ENCODE data around the gene PIAS4.

The PIAS4 gene

DNA sequence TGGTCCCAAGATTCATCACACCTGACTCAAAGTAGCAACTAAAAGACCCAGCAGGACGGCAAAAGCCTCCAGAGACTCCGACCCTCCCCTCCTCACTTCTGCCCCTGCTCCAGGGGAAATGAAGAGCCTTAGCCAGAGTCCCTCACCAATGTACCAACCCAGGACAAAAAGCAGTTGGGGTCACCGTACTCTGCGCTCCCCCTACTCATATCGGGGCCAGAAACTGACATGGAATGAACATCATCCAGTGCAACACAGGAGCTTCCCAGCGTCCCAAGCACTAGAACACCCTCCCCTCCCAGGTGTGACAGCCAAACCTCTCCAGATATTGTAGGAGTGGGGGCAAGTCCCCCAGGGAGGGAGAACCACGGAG is 24.0 kb upstream of the PIAS4 start:
- Histone ChIP-seq H3K9me3 (ENCODE audit: control insufficient read depth in 5 of 5, low read length in 5 of 5) (no peaks in the 10 kb centered on the region), H3K27ac (ENCODE audit: low read depth, low read length) (peak overlapping the region; percentile 97), H3K9ac (ENCODE audit: low read length in 5 of 5) (peak overlapping the region; percentile 35 to 96 (median 93)), H3K27me3 (ENCODE audit: control insufficient read depth in 5 of 5, insufficient read depth in 4 of 5, low read length in 5 of 5) (no peaks in the 10 kb centered on the region), H3K36me3 (ENCODE audit: control insufficient read depth in 5 of 5, insufficient read depth in 5 of 5, low read length in 5 of 5) (peaks cover 0 to 58% (median 54%) of the 10 kb centered on the region in 5 donors), H3K4me1 (ENCODE audit: control insufficient read depth in 5 of 5, insufficient read depth in 5 of 5, low read length in 5 of 5) (peaks cover 17 to 57% (median 51%) of the 10 kb centered on the region in 5 donors), H3K4me3 (ENCODE audit: low read depth in 1 of 5, low read length in 5 of 5) (peak overlapping the region; percentile 26 to 98 (median 83))

DNA sequence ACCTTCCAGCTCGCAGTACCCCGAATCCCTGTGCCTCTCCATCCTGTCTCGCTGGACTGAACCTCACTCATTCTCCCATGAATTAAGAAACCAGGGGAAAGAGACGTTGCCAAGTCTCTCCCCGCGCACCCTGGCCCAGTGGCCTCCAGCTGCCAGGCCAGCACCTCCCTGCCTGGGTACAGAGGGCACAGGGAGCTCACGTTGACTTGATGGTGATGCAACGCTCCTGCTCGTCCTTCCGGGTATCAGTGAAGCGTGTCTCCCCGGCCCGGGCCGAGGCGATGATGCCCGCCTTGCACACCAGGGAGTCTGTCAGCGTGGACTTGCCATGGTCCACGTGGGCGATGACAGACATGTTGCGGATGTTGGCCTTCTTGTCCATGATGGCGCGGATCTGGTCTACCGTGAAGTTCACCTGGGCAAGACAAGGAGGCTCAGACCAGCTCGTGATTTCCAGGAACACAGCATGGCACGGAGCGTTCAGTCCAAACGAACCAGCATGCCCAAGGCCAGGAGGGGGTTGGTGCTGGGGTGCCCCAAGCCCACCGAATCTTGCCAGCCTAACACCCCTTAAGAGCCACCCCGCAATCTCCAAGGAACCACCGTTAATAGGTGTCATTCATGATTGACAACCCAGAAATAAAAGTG is 23.5 kb upstream of the PIAS4 start:
- H3K4me1 ChIP-seq (ENCODE audit: control insufficient read depth in 5 of 5, insufficient read depth in 5 of 5, low read length in 5 of 5): peaks cover 17 to 57% (median 51%) of the 10 kb centered on the region in 5 donors
- peak overlapping the region; percentile 81 to 98 (median 96) for H3K4me3 ChIP-seq (ENCODE audit: low read depth in 1 of 5, low read length in 5 of 5)
- peak overlapping the region; percentile 97 for H3K27ac ChIP-seq (ENCODE audit: low read depth, low read length)
- peaks cover 0 to 53% (median 52%) of the 10 kb centered on the region in 5 donors for H3K36me3 ChIP-seq (ENCODE audit: control insufficient read depth in 5 of 5, insufficient read depth in 5 of 5, low read length in 5 of 5)
- H3K9me3 ChIP-seq (ENCODE audit: control insufficient read depth in 5 of 5, low read length in 5 of 5): no peaks in the 10 kb centered on the region
- H3K9ac ChIP-seq (ENCODE audit: low read length in 5 of 5): peak overlapping the region; percentile 91 to 100 (median 93)
- no peaks in the 10 kb centered on the region for H3K27me3 ChIP-seq (ENCODE audit: control insufficient read depth in 5 of 5, insufficient read depth in 4 of 5, low read length in 5 of 5)

DNA sequence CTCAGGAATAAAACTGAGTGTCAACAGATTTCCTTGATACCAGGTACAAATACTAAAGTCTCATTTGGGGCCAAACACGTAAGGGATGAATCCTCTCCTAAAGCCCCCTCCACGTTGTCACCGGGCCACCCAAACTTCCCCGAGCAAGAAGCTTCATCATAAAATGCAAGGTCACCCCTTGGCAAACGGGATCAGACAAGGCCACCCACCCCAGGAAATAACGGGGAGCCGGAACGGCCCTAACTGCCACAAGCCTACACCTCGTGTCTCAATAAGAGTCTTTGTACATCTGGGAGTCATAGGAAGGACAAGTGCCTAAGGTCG is 23.0 kb upstream of the PIAS4 start:
- H3K36me3 ChIP-seq (ENCODE audit: control insufficient read depth in 5 of 5, insufficient read depth in 5 of 5, low read length in 5 of 5): peaks cover 0 to 48% (median 47%) of the 10 kb centered on the region in 5 donors
- H3K9me3 ChIP-seq (ENCODE audit: control insufficient read depth in 5 of 5, low read length in 5 of 5): no peaks in the 10 kb centered on the region
- peak overlapping the region; percentile 81 to 98 (median 96) for H3K4me3 ChIP-seq (ENCODE audit: low read depth in 1 of 5, low read length in 5 of 5)
- no peaks in the 10 kb centered on the region for H3K27me3 ChIP-seq (ENCODE audit: control insufficient read depth in 5 of 5, insufficient read depth in 4 of 5, low read length in 5 of 5)
- peaks cover 17 to 57% (median 51%) of the 10 kb centered on the region in 5 donors for H3K4me1 ChIP-seq (ENCODE audit: control insufficient read depth in 5 of 5, insufficient read depth in 5 of 5, low read length in 5 of 5)
- peak overlapping the region; percentile 97 for H3K27ac ChIP-seq (ENCODE audit: low read depth, low read length)
- H3K9ac ChIP-seq (ENCODE audit: low read length in 5 of 5): peak overlapping the region; percentile 91 to 100 (median 93)

DNA sequence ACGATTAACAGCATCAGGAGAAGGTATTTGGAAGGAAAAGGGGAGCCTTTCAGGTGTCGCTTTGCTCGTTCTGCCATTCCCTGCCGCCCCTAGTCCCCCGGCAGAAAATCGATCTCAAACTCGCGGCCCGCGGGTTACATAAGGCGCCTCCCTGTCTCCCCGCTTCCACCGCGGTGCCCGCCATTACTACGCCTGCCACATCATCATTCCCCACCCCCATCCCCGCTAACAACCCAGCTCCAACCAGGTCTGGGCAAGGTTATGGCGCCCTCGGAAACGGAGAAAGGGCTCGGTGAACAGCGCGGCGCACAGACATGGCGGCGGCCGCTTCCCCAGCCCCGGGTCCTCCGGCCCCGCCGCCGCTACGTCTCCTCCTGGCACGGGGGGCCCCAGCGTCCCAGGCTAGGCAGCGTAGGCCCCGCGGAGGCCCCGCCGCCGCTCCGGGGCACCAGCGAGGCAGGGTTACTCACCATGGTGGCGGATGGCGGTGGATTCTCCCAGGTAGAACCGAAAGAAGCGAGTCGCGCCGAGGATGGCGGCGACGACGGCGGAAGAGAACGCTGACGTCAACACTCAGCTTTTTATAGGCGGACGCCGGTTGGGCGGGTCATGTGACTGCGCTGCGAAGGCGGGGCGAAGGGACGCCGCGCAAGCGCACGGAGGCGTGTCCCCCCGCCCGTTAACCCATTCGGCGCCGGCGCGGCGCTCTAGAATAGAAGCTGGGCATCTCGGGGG is 22.5 kb upstream of the PIAS4 start, which contains the start of gene EEF2:
EEF2 (minus strand) TSS at position 556 of the 735 bp plus-strand sequence; CDS start at position 473, 83 bp downstream.
- Histone ChIP-seq H3K27ac (ENCODE audit: low read depth, low read length) (peak within 1 kb of the TSS; percentile 97), H3K27me3 (ENCODE audit: control insufficient read depth in 5 of 5, insufficient read depth in 4 of 5, low read length in 5 of 5) (no peaks in the 10 kb centered on the region), H3K9me3 (ENCODE audit: control insufficient read depth in 5 of 5, low read length in 5 of 5) (no peaks in the 10 kb centered on the region), H3K4me1 (ENCODE audit: control insufficient read depth in 5 of 5, insufficient read depth in 5 of 5, low read length in 5 of 5) (peaks cover 17 to 61% (median 56%) of the 10 kb centered on the region in 5 donors), H3K36me3 (ENCODE audit: control insufficient read depth in 5 of 5, insufficient read depth in 5 of 5, low read length in 5 of 5) (peaks cover 0 to 43% (median 42%) of the 10 kb centered on the region in 5 donors), H3K9ac (ENCODE audit: low read length in 5 of 5) (peak within 1 kb of the TSS; percentile 91 to 100 (median 93)), H3K4me3 (ENCODE audit: low read depth in 1 of 5, low read length in 5 of 5) (peak within 1 kb of the TSS; percentile 81 to 98 (median 96))

DNA sequence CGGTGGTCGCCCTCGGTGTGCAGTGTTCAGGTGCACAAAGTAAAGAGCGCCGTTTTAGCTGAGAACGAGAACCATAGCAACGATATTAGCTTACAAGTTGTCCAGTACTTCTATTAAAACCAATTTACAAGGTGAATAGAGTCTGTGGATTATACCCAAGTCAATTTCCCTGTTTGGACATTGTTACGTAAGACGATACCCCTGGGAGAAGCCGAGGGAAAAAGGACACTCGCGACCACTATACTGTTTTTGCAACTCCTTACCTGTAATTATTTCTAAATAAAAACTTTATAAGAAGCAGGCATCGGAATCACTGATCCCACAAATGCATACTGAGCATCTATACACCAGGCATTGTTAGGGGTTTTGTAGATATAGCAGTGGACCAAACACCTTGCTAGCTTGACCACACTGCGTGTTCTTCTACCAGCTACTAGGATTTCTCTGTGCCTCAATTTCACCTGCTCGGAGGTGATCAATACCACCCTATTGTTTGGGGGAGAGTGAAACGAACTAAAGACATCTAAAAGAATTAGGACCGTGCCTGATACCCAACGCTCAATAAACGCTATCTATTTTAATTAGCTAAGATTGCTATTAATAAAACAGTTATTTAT is 21.8 kb upstream of the PIAS4 start:
- peak overlapping the region; percentile 77 to 98 (median 83) for H3K4me3 ChIP-seq (ENCODE audit: low read depth in 1 of 5, low read length in 5 of 5)
- H3K9me3 ChIP-seq (ENCODE audit: control insufficient read depth in 5 of 5, low read length in 5 of 5): no peaks in the 10 kb centered on the region
- H3K27me3 ChIP-seq (ENCODE audit: control insufficient read depth in 5 of 5, insufficient read depth in 4 of 5, low read length in 5 of 5): no peaks in the 10 kb centered on the region
- H3K36me3 ChIP-seq (ENCODE audit: control insufficient read depth in 5 of 5, insufficient read depth in 5 of 5, low read length in 5 of 5): peaks cover 0 to 36% (median 35%) of the 10 kb centered on the region in 5 donors
- H3K9ac ChIP-seq (ENCODE audit: low read length in 5 of 5): peak overlapping the region in 3 of 5 donors; percentile 47 to 67 (median 67)
- peak overlapping the region; percentile 97 for H3K27ac ChIP-seq (ENCODE audit: low read depth, low read length)
- peaks cover 19 to 61% (median 57%) of the 10 kb centered on the region in 5 donors for H3K4me1 ChIP-seq (ENCODE audit: control insufficient read depth in 5 of 5, insufficient read depth in 5 of 5, low read length in 5 of 5)

DNA sequence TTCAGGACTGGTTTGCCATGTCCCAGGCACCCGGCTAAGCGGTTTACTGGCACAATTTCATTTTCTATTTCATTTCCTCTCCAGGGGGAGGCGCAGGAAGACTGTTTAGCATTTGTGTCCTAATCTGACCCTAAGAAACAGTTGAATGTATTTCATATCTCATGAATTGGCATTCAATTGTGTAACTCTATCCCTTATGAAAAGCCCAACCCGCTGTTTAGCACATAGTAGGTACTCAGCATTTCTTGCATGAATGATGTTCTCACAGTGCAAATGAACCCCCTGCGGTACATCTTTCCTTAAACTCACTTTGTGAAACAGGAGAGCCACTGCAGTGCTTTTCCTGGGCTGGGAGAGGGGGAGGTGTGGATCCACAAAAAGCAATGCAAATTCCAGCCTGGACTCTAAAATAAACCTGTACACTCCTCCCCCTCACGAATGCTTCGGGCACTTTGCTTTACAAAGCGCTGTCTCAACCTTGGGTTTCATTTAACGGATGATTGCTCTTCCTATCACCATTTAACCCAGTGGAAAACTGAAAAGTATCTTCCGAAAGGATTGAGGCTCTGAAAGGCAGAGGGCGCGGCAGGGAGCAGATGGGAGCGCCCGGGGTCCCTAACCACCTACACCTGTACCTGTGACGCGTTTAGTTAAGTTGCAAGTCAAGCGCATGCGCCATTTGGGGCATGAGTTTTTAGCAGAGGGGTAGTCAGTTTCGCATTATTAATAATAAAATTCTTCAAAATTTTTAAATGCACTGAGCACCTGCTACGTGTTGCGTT is 21.1 kb upstream of the PIAS4 start:
- peak overlapping the region; percentile 97 for H3K27ac ChIP-seq (ENCODE audit: low read depth, low read length)
- H3K4me3 ChIP-seq (ENCODE audit: low read depth in 1 of 5, low read length in 5 of 5): peak overlapping the region in 4 of 5 donors; percentile 77 to 98 (median 88)
- no peaks in the 10 kb centered on the region for H3K9me3 ChIP-seq (ENCODE audit: control insufficient read depth in 5 of 5, low read length in 5 of 5)
- H3K9ac ChIP-seq (ENCODE audit: low read length in 5 of 5): peak overlapping the region in 2 of 5 donors; percentile 47 to 67
- peaks cover 19 to 61% (median 57%) of the 10 kb centered on the region in 5 donors for H3K4me1 ChIP-seq (ENCODE audit: control insufficient read depth in 5 of 5, insufficient read depth in 5 of 5, low read length in 5 of 5)
- peaks cover 0 to 29% (median 28%) of the 10 kb centered on the region in 5 donors for H3K36me3 ChIP-seq (ENCODE audit: control insufficient read depth in 5 of 5, insufficient read depth in 5 of 5, low read length in 5 of 5)
- no peaks in the 10 kb centered on the region for H3K27me3 ChIP-seq (ENCODE audit: control insufficient read depth in 5 of 5, insufficient read depth in 4 of 5, low read length in 5 of 5)

DNA sequence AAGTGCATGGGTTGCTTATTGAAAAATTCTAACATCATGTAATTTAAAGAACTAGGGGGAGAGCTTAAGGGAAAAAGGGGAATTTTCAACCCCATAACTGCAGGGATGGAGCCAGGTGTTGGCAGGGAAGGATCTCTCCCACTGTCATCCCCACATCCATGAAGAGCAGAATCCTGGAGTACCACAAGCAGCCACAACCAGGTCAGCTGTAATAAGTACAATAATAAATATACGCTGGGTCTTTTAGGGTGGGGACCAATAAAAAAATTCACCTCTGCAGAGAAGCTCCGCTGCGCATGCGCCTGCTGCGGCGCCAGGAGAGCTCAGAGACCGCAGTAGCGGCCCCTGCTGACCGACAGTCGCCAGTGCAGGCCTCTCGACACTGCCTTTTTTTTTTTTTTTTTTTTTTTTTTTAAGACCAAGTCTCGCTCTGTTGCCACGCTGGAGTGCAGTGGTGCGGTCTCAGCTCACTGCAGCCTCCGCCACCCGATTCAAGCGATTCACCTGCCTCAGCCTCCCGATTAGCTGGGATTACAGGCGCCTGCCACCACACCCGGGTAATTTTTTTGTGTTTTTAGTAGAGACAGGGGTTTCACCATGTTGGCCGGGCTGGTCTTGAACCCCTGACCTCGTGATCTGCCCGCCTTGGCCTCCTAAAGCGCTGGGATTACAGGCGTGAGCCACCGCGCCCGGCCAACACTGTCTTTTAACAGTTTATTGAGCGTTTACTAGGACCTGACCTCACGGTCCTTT is 19.7 kb upstream of the PIAS4 start:
- H3K36me3 ChIP-seq (ENCODE audit: control insufficient read depth in 5 of 5, insufficient read depth in 5 of 5, low read length in 5 of 5): peaks cover 0 to 16% (median 15%) of the 10 kb centered on the region in 5 donors
- peak overlapping the region in 3 of 5 donors; percentile 22 to 35 (median 22) for H3K4me3 ChIP-seq (ENCODE audit: low read depth in 1 of 5, low read length in 5 of 5)
- H3K9ac ChIP-seq (ENCODE audit: low read length in 5 of 5): no peak overlapping the region
- no peaks in the 10 kb centered on the region for H3K9me3 ChIP-seq (ENCODE audit: control insufficient read depth in 5 of 5, low read length in 5 of 5)
- H3K27me3 ChIP-seq (ENCODE audit: control insufficient read depth in 5 of 5, insufficient read depth in 4 of 5, low read length in 5 of 5): no peaks in the 10 kb centered on the region
- peaks cover 19 to 53% (median 50%) of the 10 kb centered on the region in 5 donors for H3K4me1 ChIP-seq (ENCODE audit: control insufficient read depth in 5 of 5, insufficient read depth in 5 of 5, low read length in 5 of 5)
- no peak overlapping the region for H3K27ac ChIP-seq (ENCODE audit: low read depth, low read length)

DNA sequence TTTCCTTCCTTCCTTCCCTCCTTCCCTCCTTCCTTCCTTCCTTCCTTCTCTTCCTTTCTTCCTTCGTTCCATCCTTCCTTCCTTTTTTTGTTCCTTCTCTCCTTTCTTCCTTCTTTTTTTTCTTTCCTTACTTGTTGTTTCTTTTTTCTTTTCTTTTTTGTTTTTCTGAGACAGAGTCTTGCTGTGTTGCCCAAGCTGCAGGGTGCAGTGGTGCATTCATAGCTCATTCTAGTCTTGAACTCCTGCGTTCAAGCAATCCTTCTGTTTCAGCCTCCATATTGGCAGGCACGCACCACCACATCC is 16.8 kb upstream of the PIAS4 start:
- Histone ChIP-seq H3K27me3 (ENCODE audit: control insufficient read depth in 5 of 5, insufficient read depth in 4 of 5, low read length in 5 of 5) (no peaks in the 10 kb centered on the region), H3K27ac (ENCODE audit: low read depth, low read length) (no peak overlapping the region), H3K9ac (ENCODE audit: low read length in 5 of 5) (no peak overlapping the region), H3K4me3 (ENCODE audit: low read depth in 1 of 5, low read length in 5 of 5) (no peak overlapping the region), H3K9me3 (ENCODE audit: control insufficient read depth in 5 of 5, low read length in 5 of 5) (no peaks in the 10 kb centered on the region), H3K4me1 (ENCODE audit: control insufficient read depth in 5 of 5, insufficient read depth in 5 of 5, low read length in 5 of 5) (peaks cover 10 to 31% (median 27%) of the 10 kb centered on the region in 5 donors), H3K36me3 (ENCODE audit: control insufficient read depth in 5 of 5, insufficient read depth in 5 of 5, low read length in 5 of 5) (no peaks in the 10 kb centered on the region)

DNA sequence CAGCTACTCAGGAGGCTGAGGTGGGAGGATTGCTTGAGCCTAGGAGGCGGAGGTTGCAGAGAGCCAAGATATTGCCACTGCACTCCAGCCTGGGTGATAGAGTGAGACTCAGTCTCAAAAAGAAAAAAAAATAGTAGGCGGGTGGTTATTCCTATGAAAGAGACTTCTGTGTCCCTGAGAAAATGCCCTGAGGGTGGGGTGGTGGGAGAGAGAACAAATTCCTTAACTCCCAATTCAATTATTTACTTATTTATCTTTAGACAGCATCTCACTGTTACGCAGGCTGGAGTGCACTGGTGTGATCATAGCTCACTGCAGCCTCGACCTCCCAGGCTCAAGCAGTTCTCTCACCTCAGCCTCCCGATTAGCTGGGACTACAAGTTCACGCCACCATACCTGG is 11.9 kb upstream of the PIAS4 start:
- H3K36me3 ChIP-seq (ENCODE audit: control insufficient read depth in 5 of 5, insufficient read depth in 5 of 5, low read length in 5 of 5): no peaks in the 10 kb centered on the region
- H3K9ac ChIP-seq (ENCODE audit: low read length in 5 of 5): no peak overlapping the region
- H3K27me3 ChIP-seq (ENCODE audit: control insufficient read depth in 5 of 5, insufficient read depth in 4 of 5, low read length in 5 of 5): no peaks in the 10 kb centered on the region
- no peak overlapping the region for H3K27ac ChIP-seq (ENCODE audit: low read depth, low read length)
- peaks cover 0 to 2% (median 0%) of the 10 kb centered on the region in 5 donors for H3K4me1 ChIP-seq (ENCODE audit: control insufficient read depth in 5 of 5, insufficient read depth in 5 of 5, low read length in 5 of 5)
- no peaks in the 10 kb centered on the region for H3K9me3 ChIP-seq (ENCODE audit: control insufficient read depth in 5 of 5, low read length in 5 of 5)
- H3K4me3 ChIP-seq (ENCODE audit: low read depth in 1 of 5, low read length in 5 of 5): no peak overlapping the region
